GM18520 (cell line): ENCODE measurements around the gene TMEM69.
"Not testable (repeated sequence)": the region's sequence is repeated elsewhere in the genome, so short reads cannot be mapped to it uniquely, and the experiment has no call there.

Experiments
- ATAC-seq: cut with Tn5 transposase; IDR thresholded peaks from one replicate; pipeline ENCODE4 v1.9.1; 2021; ENCODE audit not compliant: unreplicated experiment

Gene TMEM69

DNA sequence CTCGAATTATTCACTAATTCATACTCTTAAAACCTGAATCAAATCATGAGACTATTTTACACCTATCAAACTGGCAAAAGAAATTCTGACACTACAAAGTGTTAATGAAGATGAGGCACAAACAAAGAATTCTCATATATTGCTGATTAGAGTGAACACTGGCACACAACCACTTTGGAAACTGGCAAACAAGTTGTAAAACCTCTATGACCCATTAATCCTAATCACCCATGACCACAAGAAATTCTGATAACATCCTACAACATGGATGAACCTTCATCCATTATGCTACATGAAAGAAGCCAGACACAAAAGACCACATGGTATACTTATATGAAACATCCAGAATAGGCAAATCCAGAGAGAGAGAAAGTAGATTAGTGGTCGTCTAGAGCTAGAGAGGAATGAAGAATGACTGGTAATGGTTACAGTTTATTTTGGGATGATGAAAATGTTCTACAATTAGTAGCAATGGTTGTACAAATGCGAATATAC is 10.2 kb upstream of the TMEM69 start:
- ATAC-seq: no peak

DNA sequence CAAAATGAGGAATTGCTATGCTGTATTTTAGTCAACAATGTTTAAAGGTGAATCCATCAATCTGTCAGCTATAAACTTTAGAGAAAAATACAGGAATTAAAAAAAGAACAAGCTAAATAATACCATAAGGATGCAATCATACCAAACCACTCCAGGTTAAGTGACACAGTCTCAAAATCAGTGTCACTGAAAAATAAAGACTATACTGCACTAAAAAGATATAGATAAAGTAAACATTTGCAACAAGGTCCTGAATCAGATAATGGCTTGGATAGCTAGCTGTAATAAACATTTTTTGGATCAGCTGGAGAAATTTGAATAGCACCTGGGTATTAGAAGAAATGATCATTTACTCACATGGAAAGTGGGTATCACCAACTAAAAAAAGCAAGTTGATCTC is 9.5 kb upstream of the TMEM69 start:
- no peak for ATAC-seq

DNA sequence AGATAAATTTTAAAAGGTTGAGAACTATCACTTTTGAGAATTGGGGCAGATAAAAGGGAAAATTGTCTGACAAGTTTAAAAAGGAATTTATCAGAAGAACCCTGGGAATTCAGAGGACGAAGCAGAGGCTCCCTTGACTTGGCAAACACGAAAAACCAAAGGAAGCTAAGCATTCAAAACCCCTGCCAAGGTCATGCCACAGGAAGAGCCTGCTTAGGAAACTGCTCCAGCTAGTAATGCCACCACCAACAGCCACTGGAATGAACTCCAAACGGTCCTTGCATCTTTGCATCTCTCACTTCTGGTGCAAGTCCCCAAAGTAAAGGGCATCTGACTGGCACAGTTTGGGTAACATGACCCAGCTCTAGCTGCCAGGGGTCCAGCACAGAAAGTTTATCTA is 8.9 kb upstream of the TMEM69 start:
- no peak for ATAC-seq

DNA sequence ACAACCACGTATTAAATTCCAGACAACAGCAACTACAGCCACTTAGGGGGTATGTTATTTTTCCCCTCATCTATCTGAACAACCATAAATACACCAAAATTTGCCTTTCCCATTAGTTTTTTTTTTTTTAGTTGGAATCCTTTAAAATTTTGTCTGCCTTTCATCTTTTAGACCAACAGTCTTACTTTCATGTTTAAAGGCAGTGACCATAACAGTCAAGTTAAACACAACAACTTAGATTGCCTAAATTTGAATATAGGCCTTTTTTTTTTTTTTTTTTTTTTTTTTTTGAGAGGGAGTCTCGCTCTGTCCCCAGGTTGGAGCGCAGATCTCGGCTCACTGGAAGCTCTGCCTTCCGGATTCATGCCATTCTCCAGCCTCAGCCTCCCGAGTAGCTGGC is 5.0 kb upstream of the TMEM69 start:
- no peak for ATAC-seq

DNA sequence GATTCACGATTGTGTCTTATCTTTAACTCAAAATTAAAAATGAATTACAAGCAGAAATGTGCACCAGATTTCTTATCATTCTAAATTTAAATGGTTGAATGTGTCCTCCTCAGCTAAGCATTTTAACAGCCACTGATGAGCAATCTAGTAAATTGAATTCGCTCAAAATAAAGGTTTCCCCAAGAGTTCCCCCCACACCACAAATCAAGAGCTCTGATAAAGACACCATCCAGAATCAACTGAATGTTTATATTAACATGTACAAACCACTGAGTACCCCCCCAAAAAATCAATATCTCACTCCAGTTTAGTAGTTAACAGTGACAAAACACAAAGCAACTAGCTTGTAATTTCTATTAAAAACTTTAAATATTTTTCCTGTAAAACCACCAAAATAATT is 3.6 kb upstream of the TMEM69 start:
- ATAC-seq: no peak

DNA sequence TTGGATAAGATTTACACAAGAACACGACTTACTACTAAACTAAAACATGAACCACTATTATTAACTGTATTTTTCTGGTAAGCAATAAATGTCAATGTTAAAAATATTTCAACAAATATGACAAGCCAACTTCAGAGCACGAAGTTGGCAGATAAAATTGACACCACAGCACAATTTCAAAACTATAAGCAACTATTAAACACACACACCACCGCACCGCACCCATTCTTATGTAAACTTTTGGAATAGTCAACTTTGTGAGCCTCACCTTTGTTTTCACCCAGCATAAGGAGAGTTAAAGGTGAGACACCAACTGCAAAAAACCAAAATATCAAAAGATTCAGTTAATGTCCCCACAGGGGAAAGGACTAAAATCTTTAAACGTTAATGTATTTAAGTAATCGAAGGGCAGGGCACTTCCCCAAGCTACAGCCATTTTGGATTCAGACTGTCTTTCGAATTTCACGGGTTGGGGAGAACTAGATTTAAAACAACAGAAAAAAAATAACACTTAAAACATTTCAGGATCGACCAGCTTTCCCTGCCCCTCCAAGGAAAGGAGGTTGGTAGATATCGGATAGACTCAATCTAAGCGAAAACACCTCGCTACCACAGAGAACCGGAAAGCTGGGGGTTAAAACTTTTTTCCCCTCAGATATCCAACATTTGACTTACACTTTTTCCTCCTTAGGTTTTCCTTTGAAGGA is 2.5 kb upstream of the TMEM69 start:
- no peak for ATAC-seq

DNA sequence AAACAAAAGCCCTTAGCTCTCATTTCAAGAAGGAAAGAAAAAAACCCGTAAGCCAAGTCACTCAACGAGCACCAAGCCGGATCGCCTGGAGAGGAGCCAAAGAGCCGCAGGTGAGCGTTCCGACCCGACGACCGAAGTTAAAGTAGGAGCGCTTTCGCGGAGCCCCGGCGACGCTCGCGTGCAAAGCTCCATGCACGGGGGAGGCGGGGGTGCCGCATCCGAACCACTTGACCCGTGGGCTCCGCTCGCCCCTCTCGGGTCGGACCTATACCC is 2.0 kb upstream of the TMEM69 start:
- no peak for ATAC-seq

DNA sequence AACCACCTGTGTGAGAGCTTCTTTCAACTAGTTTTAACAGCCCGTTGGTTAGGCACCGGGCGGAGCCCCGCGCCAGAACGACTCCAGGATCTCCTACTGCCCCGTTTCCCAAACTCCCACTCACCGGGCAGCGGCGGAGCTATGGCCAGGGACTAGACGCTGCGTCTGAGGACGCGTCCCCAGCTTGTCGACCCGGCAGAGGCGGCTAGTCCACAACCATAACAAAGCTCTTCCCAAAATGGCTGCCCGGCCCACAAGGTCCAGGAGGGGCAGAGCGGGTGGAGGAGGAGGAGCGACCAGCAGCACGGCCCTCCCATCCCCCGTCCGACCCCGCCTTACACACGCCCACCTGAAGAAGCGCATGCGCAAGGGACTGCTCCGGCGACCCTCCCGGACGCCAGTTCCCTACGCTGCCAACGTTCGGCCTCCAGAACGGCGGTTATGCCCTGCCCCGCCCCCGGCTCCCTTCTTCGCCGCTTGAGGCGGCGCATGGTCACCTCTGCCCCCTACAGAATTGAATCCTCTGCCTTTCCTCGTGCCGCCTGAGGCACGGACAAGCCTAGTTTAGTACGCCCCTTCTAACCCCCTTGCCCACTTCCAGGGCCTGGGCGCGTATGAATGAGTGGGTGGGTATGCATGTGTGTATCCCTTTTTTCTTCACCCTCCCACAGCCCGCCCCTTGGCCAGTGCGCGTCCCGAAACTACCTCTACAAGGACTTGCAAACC is 1.5 kb upstream of the TMEM69 start, which contains the start of gene GPBP1L1:
Gene GPBP1L1, minus strand, starts transcription at position 246 of the 726 bp plus-strand sequence. CDS start 27,446 bp downstream, outside the sequence.
- ATAC-seq: peak; percentile 35

DNA sequence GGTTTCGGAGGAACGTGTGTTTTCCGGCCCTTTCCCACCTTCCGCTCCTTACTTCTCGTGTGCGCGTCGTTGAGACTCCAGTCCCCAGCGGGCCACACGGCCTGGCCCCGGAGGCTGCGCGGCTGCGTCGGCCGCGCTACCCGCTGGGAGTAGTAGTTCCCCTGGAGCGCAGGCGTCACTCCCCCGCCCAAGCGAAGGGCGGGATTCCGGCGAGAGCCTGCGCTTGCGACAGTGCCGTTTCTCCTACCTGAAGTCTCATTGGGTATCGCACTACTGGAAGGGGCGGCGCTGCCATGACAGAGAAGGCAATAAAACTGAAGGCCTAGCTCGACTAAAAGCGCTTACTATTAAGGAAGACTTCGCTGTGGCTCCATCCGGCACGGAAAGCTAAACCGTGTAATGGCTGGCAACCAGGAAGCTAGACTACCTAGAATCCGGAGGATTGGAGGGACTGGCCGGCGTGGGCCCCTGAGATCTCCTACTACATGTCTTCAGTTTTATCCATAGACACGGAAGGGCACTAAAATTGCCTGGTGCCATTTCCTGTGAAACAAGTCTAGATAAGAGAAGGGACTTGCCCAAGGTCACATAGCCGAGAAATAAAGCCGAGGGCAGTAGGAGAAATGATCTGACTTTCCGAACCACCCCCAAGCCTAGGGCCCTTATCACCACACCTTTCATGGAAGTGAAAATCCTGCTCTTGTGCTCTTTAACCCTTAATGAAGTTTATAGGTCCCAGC is 797 bp upstream of the TMEM69 start:
- peak; percentile 77 for ATAC-seq

DNA sequence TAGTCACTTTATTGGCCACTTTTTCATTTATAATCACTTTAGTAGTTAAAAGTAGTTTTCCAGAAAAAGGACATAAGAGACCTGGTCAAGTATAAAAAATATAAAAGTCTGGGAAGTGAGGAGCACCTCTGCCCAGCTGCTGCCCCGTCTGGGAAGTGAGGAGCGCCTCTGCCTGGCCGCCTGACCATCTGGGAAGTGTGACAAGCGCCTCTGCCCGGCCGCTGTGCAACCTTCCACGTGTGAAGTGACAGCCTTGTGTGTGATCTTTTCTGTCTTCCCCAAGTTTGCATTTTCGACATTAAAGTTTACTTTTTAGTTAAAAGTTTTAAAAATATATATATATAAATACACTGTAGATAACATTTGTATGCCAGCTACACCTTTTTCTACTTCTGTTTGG is 5.8 kb downstream of the TMEM69 start:
- ATAC-seq: not testable (repeated sequence)

DNA sequence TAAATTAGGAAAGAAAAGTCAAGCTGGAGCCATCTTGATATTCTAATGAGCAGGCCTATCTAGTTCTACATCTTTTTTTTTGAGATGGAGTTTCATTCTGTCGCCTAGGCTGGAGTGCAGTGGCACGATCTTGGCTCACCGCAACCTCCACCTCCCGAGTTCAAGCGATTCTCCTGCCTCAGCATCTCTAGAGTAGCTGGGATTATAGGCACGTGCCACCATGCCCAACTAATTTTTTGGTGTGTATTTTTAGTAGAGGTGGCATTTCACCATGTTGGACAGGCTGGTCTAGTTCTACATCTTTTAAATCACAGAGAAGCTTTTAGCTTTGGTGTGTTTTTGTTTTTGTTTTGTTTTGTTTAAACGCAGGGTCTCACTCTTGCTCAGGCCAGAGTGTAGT is 6.8 kb downstream of the TMEM69 start:
- no peak for ATAC-seq

DNA sequence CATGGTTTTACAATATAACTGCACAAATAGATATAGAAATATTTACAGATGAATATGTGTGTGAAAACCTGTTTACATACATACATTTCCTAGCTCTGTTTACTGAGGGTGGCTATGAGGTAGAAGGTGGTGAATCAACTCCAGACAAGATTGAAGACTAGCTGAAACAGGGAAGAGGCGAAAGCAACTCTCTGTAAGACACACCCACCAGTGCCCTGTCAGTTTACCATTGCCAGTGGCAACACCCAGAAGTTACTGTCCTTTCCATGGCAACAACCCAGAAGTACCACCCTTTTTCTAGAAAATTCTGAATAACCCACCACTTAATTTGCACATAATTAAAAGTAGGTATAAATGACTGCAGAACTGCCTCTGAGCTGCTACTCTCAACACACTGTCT is 16.7 kb downstream of the TMEM69 start:
- ATAC-seq: no peak

DNA sequence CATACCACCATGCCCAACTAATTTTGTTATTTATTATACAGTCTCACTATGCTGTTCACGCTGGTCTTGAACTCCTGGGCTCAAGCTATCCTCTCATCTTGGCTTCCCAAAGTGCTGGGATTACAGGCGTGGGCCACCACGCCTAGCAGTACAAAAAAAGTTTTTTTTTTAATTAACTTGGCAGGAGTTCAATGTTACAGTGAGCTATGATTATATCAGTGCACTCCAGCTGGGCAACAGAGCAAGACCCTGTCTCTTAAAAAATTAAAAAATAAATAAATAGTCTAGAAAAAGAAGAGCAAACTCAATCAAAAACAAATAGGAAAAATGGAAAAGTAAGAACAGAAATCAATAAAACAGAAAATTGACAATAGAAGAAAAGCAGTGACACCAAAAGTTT is 25.7 kb downstream of the TMEM69 start:
- ATAC-seq: no peak

DNA sequence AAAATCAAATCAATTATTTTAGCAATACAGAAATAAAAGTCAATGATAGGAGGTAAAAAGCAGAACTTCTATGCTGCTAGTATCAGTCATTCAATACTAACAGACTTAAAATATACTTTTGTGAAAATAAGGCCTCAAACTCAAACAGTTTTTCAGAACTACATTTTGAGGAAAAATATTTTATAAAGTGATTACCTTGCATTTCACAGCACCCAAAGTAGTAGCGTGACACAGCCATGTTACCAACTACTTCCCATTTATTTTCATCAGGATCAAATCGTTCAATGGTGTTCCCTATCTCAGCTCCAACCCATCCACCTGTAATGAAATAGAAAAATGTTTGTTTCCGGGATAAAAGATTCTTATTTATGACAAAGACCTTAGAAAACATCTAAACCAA is 28.7 kb downstream of the TMEM69 start:
- ATAC-seq: no peak

DNA sequence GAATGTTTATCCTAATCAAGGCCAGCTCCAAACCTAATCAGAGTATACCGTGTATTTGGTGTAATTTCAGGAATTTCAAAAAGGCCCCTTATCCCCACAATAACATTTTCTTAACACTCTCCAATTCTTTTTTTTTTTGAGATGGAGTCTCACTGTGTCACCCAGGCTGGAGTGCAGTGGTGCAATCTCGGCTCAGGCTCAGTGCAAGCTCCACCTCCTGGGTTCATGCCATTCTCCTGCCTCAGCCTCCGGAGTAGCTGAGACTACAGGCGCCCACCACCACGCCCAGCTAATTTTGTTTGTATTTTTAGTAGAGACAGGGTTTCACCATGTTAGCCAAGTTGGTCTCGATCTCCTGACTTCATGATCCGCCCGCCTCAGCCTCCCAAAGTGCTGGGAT is 29.4 kb downstream of the TMEM69 start:
- ATAC-seq: not testable (repeated sequence)

DNA sequence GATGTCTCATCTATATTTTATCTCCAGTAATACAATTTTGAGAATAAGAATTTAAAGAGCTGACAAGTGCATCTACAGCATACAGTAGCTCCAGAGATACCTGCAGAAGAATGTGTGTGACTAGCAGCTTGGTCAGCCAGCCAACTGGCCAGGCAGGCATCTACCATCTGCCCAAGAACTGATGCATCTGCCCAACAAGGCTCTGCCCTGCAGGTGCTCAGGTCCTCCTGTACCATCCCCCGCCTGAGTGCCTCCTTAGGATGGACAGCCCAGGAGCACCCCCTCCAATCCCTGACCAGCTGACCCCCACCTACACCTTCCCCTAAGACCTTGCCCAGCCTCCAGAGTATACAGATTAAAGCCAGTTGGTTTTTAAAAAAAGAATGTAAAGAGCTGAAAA is 30.3 kb downstream of the TMEM69 start:
- no peak for ATAC-seq

DNA sequence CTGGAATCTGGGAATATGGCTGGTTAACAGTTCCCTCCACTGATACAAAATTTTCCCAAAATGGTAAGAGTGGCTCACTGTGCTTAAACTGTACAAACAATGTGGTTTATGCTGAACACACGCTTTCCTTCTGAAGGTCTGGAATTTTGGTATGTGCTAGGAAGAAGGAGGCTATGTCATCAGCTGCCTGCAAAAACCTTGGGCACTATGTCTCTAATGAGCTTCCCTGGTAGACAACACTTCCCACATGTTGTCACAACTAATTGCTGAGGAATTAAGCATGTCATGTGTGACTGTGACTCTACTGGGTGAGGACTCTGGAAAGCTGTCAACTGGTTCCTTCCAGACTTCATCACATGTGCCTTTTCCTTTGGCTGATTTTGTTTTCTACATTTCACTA is 33.2 kb downstream of the TMEM69 start:
- no peak for ATAC-seq

DNA sequence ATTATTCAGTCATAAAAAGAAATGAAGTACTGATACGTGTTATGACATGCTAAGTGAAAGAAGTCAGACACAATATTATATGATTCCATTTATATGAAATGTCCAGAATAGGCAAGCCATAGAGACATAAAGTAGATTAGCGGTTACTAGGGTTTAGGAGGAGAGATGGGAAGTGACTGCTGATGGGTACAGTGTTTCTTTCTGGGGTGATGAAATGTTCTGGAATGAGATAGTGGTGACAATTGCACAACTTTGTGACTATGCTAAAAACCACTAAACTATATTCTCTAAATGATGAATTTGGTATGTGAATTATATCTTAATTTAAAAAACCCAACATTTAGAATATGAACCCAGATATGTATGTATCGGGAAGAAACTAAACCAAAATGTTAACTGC is 34.8 kb downstream of the TMEM69 start:
- ATAC-seq: no peak

DNA sequence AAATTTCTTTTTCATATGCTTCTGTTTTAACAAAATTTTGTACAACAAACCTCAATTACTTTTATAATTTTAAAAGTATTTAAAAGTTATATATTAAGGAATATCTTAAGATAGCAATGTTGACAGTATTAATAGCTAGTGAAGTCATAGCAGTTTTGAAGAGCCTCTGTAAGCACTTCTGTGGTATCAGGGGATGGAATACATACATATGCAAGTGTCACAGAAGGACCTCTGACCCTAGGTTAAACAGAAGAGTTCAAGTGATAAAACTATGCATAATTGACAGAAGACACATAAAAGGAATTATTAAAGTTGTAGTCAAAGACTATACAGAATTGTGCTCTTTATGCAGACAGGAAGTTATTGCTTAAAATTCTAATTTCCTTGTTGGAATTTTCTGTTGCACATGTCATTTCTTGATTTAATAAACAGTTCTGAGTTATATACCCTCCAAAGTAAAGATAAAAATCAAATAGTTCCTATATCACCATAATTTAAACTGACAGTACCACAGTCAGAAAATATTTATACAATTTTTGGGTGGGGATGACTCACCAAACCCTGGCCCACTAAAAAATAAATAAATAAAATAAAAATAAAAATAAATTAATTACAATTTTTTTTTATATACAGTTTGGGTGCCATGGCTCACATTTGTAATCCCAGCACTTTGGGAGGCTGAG is 35.4 kb downstream of the TMEM69 start:
- ATAC-seq: no peak

DNA sequence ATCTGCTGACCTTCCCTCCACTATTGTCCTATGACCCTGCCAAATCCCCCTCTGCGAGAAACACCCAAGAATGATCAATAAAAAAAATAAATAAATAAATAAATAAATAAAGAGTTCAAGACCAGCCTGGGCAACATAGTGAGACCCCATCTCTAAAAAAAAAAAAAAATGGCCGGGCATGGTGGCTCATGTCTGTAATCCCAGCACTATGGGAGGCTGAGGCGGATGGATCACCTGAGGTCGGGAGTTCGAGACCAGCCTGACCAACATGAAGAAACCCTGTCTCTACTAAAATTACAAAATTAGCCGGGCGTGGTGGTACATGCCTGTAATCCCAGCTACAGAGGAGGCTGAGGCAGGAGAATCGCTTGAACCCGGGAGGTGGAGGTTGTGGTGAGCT is 38.0 kb downstream of the TMEM69 start:
- ATAC-seq: not testable (repeated sequence)

DNA sequence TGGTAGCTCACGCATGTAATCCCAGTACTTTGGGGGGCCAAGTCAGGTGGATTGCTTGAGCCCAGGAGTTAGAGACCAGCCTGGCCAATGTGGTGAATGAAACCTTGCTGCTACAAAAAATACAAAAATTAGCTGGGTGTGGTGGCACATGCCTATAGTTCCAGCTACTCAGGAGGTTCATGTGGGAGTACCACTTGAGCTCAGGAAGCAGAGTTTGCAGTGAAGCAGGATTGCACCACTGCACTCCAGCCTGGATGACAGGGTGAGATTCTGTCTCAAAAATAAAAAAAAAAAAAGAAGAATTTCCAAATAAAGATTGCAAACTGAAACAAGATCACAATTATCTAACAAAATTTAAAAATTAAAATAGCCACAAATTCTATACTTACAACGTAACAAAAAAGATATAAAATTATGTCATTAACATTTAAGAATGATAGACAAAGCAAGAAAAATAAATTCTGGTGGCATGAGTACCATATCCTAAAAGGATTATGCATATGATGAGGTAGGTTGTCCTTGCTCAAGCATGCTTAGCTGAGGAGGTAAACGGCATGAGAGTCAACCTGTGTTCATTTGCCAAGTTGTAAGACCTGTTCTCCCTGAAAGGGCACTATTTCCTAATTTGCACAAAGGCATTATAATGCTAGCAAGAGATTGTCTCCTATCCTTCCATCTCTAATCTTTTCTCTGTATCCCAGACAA is 42.2 kb downstream of the TMEM69 start:
- ATAC-seq: no peak
